SW 1271 (cell line): Measurements from ENCODE around the gene TOLLIP.

Experiments used
- DNase-seq, 2 experiments: peaks; one replicate each; lab custom pipeline; 2025; lab: John Stamatoyannopoulos, UW

Gene TOLLIP

GRCh38 chr11:1231396-1232020, 77.9 kb downstream of the TOLLIP start:
- DNase-seq: no peak

- no peak for DNase-seq
These were observed 78.7 kb downstream of the TOLLIP start for GRCh38 chr11:1230456-1231395.

DNA sequence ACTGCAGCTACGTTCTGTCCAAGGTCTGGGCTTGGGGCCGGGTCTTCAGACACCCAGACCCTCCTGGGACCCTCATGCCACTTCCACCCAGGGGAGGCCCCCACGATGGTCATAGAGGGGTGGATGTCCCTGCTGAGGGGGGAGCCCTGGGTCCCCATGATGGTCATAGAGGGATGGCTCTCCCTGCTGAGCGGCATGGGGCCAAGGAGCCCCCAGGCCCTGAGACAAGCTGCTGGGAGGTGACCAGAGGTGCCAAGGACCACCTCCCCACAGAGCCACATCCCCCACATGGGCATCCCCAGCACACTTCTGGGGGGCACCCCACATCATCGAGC, 79.3 kb downstream of the TOLLIP start:
- DNase-seq: no peak

- no peak for DNase-seq
These were observed 79.8 kb downstream of the TOLLIP start for GRCh38 chr11:1229471-1230120.

GRCh38 chr11:1228921-1229451, 80.4 kb downstream of the TOLLIP start:
- no peak for DNase-seq

DNA sequence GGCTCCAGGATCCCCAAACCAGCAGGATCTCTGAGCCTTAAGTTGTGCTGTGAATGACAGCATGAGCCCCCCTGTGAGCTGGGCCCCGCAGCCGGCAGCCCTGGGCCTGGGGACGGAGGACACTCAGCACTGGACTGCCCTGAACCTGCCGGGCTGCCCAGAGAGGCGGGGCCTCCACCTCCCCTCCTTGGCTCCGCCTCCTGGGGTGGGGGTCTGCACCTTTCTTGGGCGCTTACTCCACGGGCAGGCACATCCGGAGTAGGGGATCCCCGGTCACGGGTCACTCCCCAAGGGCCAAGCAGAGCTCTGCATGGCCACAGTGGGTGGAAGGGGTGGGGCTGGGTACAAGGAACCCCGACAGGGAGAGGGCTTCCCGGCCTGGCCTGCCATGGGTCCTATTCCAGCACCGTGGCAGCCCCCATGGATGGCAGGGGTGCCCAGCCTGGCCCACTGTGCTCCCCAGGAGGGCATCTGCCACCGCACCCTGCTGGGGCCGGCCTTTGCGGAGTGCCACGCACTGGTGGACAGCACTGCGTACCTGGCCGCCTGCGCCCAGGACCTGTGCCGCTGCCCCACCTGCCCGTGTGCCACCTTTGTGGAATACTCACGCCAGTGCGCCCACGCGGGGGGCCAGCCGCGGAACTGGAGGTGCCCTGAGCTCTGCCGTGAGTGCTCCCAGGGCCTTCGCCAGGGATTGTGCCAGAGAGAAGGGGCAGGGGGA, 81.2 kb downstream of the TOLLIP start:
- DNase-seq: no peak

DNA sequence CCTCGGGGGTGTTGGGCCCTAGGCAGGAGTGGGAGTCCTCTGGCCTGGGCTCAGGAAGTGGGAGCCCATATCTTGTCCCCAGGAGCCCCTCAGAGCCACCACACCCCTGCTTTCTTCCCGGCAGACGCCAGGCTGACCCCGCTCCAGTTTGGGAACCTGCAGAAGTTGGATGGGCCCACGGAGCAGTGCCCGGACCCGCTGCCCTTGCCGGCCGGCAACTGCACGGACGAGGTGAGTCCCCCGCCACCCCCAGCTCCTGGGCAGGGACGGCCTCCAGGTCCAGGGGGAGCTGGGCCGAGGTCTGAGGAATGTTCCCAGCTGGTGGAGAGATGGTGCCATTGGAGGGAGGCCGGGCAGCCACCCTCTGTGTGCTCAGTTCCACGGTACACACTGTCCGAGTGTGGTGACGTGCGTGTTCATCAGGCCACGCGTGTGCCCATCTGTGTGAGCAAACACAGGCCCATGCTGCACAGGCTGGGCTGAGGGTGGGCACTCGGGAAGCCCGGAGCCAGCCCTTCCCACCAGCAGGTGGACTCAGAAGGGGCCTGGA, 81.8 kb downstream of the TOLLIP start:
- DNase-seq: no peak

DNA sequence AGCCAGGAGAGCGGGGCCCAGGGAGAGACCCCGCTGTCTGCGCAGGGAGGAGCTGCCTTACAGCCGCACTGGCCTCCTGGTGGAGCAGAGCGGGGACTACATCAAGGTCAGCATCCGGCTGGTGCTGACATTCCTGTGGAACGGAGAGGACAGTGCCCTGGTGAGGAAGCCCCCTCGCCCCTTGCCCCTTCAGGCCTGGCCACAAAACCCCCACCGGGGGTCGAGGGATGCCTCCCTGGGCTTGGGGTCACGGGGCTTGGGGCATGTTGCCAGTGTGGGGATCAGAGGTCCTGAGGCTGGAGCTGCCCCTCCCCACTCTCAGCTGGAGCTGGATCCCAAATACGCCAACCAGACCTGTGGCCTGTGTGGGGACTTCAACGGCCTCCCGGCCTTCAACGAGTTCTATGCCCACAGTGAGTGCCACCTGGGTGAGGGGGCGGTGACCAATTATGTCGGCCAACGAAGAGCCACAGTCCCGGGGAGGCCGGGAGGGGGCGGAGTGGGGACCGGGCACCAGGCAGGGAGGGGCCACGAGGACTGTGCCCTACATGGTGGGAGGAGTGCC, 82.4 kb downstream of the TOLLIP start:
- DNase-seq: no peak

GRCh38 chr11:1226226-1226985, 83.0 kb downstream of the TOLLIP start:
- no peak for DNase-seq

GRCh38 chr11:1225386-1226225, 83.8 kb downstream of the TOLLIP start:
- no peak for DNase-seq

DNA sequence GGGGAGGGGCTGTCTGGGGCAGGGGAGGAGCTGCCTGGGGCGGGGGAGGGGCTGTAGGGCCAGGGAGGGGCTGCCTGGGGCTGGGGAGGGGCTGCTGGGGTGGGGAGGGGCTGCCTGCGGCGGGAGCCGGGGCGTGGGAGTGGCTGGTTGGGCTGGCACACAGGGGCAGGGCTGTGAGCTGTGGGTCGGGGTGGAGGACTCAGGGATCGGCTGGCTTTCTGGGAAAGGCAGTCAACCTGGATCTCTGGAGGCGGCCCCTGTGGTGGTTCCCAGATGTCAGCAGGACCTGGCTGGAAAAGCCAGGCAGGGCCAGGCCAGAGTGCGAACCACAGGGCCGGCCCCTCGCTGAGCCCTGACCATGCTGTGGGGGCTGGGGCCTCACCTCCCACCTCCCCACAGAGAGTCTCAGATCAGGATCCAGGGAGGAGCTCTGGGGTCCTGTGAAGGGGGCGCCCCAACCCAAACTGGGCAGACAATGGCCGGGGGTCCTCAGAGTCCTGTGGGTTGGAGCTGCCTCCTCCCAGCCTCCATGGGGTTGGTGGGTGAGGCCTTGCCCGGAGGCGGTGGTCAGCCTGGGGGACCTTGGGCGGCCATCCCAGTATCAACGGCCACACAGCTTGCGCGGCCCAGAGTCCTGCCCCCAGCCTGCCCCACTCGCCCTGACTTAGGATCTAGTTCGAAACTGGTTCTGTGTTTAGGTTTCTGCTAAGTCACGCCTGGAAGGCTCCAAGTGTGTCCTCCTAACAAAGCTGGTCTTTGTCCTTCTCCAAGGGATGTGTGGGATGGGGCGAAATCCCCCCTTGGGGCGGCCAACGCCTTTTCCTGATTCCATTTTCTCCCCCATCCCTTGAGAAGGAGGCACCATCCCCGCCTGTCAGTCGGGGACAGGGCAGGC, 84.7 kb downstream of the TOLLIP start:
- no peak for DNase-seq
